Measurements from ENCODE around the gene CDA.

GRCh38 chr1:20634594-20635084 lies 45.7 kb downstream of the CDA start:
- TF ChIP-seq CTCF (IDR thresholded peaks at IDR 0.05) = no peak
- no peak for TF ChIP-seq POLR2A (IDR thresholded peaks at IDR 0.05)

Data from upper lobe of left lung (tissue), 4 donors.